HG03457 (cell line): ENCODE results near the gene HNRNPA3.
"Not testable (repeated sequence)": the region's sequence is repeated elsewhere in the genome, so short reads cannot be mapped to it uniquely, and the experiment has no call there.

Source experiments
- ATAC-seq: cut with Tn5 transposase; IDR thresholded peaks from one replicate; pipeline ENCODE4 v1.9.1; 2021; ENCODE audit warnings: moderate number of reproducible peaks; ENCODE audit not compliant: unreplicated experiment

The HNRNPA3 gene

DNA sequence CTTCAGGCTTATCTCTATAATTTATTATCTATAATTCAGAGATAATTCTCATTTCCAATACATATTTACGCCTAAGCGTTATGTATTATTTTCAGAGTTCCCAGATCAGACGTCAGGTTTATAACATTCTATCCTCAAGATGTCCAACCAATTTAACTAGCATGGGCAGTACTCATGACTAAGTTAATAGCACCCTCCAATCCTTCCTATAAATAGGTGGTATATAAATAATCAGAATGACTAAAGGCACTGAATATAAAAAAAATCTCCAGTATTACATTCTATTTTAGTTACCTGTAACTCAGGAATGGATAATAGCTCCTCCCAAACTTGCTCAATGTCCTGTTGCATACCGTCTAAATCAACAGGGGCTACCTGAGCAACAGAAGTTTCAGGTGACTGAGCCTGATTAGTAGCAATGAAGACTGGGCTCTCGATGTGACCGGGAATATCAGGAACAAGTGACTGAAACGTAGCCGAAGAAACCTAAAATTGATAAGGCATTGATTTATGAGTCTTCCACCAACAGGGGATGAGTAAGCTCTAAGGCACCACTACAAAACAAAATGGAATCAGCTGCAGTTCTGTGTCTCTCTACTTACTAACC, 19.6 kb downstream of the HNRNPA3 start:
- ATAC-seq: no peak

DNA sequence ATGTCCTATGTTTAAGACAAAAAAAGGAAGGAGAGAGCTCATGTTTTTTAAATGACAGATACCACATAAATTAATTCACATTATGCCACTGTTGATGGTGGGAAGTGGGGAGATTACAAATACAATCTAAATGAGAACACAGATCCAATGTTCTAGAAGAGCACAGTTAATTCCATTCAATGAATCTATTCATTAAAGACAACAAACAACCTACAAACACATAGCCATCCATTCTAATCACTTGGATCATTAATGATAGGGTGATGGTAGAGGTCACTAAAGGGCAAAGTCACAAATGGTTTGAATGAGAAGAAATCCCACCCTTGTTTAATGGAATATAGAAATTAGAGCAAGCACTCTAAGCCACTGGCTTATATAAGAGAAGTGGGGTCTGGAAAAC, 21.7 kb downstream of the HNRNPA3 start:
- no peak for ATAC-seq

DNA sequence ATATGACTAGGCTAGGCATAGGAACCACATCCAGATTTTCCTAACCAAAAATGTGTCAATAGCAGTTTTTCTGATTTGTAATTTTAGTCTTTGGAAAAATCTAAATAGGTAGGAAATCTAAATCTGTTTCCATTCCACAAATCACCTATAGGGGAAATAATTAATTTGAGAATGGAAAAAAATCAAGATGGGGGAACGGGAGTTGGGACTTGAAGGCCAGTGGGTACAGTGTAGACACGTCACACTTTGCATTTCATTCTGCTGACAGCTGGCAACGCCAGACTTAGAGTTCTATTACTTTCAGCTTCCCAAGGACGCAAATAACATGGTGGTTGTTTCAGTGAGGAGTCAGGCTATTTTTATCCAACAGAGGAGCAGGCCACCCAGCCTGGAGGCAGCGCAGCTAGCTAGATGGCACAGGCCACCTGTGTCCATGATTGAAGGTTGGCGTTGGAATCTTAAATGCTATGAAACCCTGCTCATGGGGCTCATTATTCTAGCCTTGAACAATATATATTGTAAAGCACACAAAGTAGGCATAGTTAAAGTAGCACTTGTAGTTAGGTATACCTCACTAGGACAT, 23.4 kb downstream of the HNRNPA3 start:
- no peak for ATAC-seq

DNA sequence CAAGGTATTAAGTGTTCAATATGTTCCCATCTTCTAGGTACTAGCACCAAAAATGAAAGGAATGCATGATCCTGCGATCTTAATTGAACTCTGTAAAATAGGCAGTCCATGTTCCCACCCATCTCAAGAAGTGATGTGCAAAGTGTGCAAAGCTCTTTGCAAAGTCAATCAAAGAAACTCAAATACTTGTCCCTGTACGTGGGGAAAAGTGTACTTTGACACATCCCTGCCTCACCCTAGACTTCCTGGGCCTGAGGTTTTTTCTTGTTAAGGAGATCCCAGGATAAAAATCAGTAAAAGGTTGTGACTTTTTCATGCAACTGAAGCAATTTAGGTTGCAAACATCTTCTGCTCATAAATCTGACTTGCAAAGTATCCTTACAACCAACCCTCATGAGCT, 25.3 kb downstream of the HNRNPA3 start:
- no peak for ATAC-seq

DNA sequence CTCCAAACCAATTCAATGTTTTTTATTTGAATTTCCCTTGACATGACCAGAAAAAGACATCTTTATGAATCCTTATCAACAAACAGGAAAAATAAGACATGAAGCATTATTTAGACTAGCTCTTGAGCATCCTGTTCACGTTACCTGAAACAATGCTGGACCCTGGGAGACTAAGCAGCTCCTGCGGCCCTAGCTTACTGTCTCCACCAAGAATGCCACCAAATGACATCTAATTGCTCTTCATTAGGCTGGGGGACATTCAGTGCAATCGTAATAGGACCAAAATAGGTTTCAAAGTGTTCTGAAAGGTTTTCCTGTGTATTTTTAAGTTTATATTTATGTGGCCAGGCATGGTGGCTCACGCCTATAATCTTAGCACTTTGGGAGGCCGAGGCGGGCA, 26.5 kb downstream of the HNRNPA3 start:
- ATAC-seq: no peak

DNA sequence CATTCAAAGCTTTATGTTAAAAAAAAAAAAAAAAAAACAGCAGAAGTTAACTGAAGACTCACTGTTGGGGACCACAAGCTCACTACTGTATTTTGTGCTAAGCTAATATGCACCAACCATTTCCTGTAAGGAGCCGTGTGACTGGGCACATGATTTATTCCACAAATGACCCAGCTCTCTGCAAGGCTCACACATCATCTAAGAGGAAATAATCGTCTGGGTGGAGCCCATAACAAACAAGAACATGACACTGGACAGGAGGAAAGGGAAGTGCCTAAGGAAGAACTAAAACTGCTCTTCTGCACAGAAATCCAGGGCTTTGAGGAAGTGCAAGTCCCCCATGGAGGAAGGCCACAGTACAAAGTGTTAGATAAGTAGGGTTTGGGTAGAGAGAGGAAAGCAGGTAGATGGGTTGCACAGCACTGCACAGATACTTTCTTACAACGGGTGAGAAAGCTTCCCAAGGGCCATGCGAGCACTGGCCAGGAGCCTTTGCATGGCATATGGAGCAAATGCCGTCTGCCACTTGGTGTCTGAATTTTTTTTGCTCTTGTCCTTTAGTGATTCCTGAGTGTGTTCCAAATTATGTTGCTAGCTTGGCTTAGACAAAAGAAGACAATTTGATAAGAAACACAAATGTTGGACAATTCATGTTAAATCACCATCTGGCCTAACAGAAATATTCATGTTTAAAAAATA, 27.5 kb downstream of the HNRNPA3 start:
- ATAC-seq: no peak

DNA sequence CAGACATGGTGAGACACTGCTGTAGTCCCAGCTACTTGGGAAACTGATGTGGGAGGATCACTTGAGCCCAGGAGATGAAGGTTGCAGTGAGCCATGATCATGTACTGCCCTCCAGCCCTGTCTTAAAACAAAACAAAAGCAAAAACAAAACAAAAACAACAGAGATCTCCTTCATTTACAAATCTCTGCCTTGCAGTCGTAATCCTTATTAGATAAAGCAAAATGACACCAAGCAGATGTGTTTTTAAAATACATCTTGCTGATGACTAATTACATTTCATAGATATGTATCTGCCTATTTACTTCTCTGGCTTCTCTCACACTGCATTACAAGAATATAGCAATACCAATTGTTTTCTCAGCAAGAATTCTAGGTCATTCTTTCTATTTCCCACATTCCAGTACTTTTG, 29.1 kb downstream of the HNRNPA3 start:
- ATAC-seq: no peak

DNA sequence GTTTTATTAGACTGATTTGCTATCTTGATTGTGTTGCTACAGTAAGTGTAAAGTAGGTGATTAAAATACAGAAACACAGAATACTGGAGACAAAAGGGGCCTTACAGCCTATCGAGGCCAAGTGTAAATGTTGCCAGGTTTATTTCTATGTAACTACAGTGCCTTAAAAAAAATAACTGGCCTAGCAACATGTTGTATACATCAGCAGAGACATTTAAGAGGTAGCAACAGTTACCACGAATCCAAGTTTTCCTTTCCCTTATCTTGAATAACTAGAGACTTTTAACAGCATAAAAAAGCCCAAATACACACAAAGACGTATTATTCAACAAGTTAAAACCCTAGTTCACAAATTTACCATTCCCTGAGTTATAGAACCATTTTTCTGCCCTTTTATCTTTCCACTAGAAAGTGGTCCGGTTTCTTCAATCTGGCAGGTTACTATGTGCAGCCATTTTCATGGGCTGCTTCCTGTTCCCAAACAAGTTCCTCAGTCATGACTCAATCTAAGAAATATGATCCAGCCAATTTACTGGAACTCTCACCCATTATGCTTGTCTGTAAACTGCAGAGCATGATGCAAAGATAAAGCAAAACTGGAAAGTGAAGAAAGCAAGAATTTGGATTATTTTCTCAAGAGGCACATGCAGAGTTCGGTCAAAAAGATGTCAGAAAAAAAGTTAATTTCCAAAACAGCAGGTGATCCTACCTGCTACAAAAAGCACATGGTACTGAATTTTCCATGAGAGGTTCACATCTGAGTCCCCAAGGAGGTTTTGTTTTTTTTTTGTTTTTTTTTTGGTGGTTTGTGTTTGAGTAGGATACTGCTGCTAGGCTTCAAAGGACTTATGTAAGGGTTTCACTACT, 29.8 kb downstream of the HNRNPA3 start:
- ATAC-seq: no peak

DNA sequence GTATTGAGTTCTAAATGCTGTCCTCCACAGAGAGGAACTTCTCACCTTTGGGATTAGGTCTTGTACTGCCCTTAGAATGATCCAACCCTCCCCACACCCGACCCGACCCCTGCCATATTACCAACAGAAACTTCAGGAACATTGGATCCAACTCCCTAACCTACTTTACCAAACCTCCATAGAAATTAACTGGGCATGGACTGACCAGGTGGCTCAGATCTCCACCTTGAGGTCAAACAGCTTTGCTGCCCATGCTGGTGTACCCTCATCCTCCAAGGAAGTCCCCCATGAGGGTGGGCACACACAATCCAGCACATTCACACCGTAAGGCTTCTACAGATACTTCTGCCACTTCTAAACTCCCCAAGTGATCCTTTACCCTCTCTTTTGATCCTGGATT, 30.5 kb downstream of the HNRNPA3 start:
- no peak for ATAC-seq

DNA sequence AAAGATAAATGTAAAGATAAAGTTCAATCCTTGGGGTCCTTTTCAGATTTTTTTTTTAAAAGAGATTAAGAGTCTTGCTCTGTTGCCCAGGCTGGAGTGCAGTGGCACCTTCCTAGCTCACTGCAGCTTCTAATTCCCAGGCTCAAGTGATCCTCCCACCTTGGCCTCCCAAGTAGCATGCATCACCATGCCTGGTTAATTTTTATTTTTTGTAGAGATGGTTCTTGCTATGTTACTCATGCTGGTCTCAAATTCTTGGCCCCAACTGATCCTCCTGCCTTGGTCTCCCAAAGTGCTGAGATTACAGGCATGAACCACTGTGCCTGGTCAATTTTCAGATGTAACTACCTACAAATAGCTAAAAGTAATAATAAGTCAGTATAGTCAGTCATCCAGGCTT, 30.9 kb downstream of the HNRNPA3 start:
- ATAC-seq: no peak

DNA sequence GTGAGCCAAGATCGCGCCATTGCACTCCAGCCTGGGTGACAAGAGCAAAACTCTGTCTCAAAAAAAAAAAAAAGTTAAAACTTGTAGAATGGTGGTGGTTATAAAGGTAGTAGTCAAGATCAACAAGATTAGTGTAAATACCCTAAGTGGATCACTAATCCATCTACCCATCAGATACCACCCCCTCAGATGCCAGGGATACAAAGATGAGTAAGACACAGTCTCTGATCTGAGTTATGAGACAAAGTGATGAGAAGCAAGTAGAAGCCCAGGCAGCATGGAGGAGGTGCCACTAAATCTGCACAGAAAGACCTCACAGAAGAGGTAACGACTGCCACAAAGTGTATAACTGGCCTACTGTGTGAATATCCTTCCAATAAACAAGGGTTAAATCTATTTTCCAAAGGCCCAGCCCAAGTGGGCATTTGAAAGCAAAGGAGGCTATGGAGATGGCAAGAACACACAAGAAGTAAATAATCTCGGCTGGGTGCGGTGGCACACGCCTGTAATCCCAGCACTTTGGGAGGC, 31.7 kb downstream of the HNRNPA3 start:
- no peak for ATAC-seq

DNA sequence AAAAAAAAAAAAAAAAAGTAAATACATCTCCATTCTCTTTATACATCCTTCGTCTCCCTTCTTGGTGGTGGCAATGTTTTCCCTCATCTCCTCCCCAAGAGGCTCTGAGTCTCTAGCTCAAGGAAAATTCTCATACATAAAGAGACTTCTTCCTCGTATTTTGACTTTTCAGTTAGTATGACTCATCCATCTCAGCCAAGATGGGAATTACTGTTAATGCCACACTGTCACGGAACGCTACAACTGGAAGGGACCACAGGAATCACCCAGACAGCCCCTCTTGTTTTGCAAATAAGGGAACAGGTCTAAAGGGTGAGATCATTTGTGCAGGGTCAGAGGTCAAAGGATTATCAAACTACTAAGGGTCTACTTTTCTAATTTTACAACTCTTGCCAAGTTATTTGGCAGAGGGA, 32.4 kb downstream of the HNRNPA3 start:
- no peak for ATAC-seq

DNA sequence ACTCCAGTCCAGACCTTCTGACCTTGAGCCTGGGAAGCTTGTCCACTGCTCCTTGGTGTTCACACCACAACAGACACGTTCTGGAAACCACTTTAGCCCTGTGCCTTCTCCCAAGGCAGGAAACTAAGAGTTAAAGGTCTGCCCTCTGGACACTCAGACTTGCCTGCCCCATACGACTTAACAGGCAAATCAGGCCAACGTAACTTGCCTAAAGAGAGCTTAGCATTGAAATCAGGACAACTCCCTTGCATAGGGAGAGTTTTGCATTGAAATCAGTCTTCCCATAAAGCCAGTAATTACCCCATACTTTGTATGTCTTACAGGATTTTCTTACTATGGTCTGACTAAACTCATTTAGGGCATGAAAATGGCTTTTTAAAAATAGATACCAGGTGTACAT, 33.4 kb downstream of the HNRNPA3 start:
- no peak for ATAC-seq

DNA sequence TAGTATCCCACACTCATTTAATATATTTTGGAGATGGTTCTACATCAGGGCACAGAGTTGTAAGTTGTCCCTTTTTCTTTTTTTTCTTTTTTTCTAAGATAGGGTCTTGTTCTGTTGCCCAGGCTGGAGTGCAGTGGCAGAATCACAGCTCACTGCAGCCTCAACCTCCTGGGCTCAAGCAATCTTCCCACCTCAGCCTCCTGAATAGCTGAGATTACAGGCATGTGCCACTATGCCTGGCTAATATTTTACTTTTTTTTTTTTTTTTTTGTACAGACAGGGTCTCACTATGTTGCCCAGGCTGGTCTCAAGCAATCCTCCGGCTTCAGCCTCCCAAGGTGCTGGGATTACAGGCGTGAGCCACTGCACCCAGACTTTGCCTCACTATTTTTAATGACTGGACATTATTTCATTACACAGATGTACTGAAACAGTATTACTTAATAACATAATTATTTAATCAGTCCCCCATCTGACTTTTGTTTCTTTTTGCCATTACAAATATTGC, 34.0 kb downstream of the HNRNPA3 start:
- not testable (repeated sequence) for ATAC-seq

DNA sequence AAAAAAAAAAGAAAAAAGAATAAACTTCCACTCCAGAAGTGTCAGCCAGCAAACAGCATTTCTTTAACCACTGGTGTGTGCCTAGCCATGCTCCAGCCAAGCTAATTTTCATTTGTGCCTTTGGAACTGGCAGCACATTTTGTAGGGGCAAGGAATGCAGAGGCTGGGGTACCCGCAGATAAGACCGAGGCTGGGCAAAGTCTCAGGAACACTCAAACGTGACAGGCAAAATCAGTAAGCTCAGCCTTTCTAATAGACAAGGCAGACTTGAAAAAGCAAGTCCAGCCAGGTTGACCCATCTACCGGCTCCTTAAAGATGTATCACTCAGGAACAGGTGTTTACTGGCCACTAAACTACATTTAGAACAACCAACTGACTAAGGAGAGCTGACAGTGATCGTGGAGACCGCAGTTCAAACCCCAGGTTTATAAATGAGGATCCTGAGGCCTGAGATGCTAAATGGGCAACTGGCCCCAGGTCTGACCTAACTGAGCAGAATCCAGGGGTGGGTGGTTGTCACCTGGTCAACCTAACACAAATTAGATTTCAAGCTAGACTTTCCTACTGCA, 35.2 kb downstream of the HNRNPA3 start:
- ATAC-seq: no peak

DNA sequence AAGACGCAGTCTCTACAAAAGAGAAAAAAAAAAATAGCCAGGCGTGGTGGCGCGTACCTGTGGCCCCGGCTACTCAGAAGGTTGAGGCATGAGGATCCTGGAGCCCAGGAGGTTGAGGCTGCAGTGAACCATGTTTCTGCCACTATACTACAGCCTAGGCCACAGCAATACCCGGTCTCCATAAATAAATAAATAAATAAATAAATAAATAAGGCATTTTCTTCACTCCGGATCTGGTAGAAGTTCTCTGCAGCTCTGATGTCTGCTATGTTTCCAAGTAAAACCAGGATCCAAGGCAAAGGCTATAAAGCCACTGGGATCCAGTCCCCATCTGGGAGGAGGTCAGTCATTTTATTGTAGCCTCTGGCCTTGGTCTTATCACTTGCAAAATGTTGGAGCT, 36.4 kb downstream of the HNRNPA3 start:
- no peak for ATAC-seq

DNA sequence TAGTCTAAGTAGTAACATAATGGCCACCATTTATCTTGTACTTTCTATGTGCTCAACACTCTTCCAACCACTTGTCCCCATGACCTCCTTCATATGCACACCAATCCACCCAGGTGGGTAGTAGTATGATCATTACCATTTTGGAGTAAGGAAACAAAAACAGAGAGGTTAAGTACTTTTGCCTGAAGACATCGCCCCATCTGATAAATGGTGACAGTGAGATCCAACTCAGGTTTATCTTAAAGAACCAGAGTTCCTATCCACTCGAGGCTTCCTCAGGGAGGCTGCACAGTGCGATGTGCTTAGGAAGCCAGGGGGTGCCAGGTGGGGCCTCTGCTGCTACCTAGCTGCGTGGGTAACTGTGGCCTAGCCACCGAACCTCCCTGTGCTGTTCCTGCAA, 37.9 kb downstream of the HNRNPA3 start:
- no peak for ATAC-seq

DNA sequence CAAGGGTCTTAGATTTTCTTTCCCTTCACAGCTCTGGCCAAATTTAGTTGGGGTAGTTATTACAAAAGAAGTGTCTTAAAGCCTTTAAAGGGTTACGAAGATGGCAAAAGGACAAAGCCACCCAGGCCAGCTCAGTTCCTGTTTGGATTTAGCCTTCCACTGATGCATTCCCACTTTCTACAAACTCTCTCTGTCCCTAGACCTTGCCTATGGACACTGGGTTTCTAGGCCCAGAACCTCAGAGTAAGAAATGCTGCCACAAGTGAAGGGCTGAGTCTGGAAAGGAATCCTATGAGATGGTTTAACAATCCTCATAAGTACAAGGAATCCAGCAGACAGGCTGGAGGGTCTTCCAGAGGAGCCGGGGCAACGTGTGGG, 38.6 kb downstream of the HNRNPA3 start:
- no peak for ATAC-seq

DNA sequence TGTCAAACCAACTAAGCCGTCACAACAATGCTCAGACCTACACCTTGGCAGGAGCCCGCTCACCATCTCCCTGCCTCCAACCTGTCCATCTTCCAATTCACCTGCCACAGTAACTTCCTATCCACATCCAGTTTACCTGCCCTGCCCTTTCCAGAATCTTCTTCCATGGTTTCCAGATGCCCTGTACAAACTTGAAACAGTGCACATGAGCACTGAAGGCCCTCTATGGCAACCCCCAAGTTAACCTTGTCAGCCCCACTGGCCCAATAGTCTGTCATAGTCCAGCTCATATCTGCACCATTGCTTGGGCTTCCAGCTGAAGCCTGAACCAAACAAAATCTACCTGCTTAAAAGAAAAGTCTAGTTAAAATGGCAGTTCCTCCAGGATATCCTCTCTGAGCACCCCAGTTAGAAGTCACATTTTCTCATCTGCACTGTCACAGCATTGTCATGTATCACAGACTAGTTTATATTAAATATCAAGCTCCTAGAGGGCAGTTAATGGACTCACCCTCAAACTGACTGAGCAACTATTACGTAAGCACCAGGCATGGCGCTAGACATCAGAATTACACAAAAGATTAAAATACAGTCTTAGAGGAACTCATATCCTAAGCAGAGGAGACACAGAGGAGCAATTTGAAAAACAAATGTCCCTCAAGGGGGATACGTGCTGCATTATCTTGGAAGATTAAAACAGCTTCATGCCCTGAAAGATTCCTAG, 40.4 kb downstream of the HNRNPA3 start:
- no peak for ATAC-seq

DNA sequence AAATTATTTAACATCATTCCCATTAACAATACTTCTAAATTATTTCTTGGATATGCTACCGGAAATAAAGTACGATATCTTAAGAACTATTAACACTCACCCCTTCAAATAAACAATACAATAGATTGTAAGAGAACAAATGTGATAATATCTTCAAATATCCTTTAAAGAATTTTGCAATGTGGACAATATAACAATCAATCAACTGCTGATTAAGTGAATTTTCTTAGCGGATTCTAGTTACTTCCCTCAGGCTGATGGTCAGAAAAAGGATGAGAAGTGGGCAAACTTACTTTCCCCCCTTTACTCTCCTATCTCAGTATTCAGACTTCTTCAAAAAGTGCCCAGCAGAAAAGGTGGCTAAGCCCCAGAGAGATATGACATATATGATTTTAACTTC, 41.1 kb downstream of the HNRNPA3 start:
- no peak for ATAC-seq
